Natural killer cell (primary cell): ENCODE data around the gene MCF2L. TPM values are rescaled to one million over a fixed set of nuclear protein-coding genes. Genes with fewer than 3 reads are reported as not detected.
"Not testable (repeated sequence)": the region's sequence is repeated elsewhere in the genome, so short reads cannot be mapped to it uniquely, and the experiment has no call there.

Experiments used
- ATAC-seq, 3 donors: fragments of 150-1000 bp in 2 of 3; fragments of 200-7000 bp in 1 of 3; cut with Tn5 transposase; 1 replicate in 1 of 3; 2 replicates in 2 of 3; pipeline ENCODE4 v1.10.0; 2021; ENCODE audit warnings: mild to moderate bottlenecking in 2 of 3, moderate library complexity in 2 of 3
- DNase-seq, 2 donors: peaks; one replicate each; pipeline versions ENCODE4 v3.0.0 to v3.0.0-alpha.2; 2013 to 2021; ENCODE audit warnings: mixed read lengths in 1 of 2
- H3K27ac ChIP-seq: one replicate; pipeline ENCODE4 v1.5.1; 2013; ENCODE audit warnings: mild to moderate bottlenecking, low read length
- H3K27me3 ChIP-seq: one replicate; pipeline ENCODE4 v1.6.1; 2013; ENCODE audit warnings: low read length; ENCODE audit not compliant: control insufficient read depth, insufficient read depth
- H3K36me3 ChIP-seq: one replicate; pipeline ENCODE4 v1.6.1; 2013; ENCODE audit warnings: low read length; ENCODE audit not compliant: control insufficient read depth, insufficient read depth
- H3K4me1 ChIP-seq: one replicate; pipeline ENCODE4 v1.6.1; 2013; ENCODE audit warnings: low read length; ENCODE audit not compliant: control insufficient read depth, insufficient read depth
- H3K4me3 ChIP-seq: one replicate; pipeline ENCODE4 v1.5.1; 2013; ENCODE audit warnings: low read length
- H3K9me3 ChIP-seq: one replicate; pipeline ENCODE4 v1.6.1; 2013; ENCODE audit warnings: low read length; ENCODE audit not compliant: control insufficient read depth, insufficient read depth
- H3K27ac Mint-ChIP-seq, 2 donors: one replicate each; pipeline ENCODE4 v1.8.0; 2022; ENCODE audit warnings: mild to moderate bottlenecking in 2 of 2, mixed read lengths in 2 of 2, moderate library complexity in 1 of 2
- H3K27me3 Mint-ChIP-seq, 2 donors: one replicate each; pipeline ENCODE4 v1.8.0; 2022; ENCODE audit warnings: low read depth in 2 of 2, mixed read lengths in 2 of 2
- H3K36me3 Mint-ChIP-seq: one replicate; pipeline ENCODE4 v1.8.0; 2022; ENCODE audit warnings: mixed read lengths
- H3K4me1 Mint-ChIP-seq, 2 donors: one replicate each; pipeline ENCODE4 v1.8.0; 2022; ENCODE audit warnings: mixed read lengths in 2 of 2
- H3K4me3 Mint-ChIP-seq: one replicate; pipeline ENCODE4 v1.8.0; 2022; ENCODE audit warnings: mild to moderate bottlenecking, moderate library complexity, mixed read lengths
- H3K9me3 Mint-ChIP-seq, 2 donors: one replicate each; pipeline ENCODE4 v1.8.0; 2022; ENCODE audit warnings: mixed read lengths in 2 of 2
- CTCF ChIP-seq: fragments of 200-600 bp; IDR thresholded peaks from one replicate; pipeline ENCODE4 v1.8.0; 2022; ENCODE audit warnings: antibody characterized with exemption
- WGBS: methylation state at CpG from one replicate; pipeline ENCODE4 v1.1.7; 2013; ENCODE audit warnings: missing lambda C conversion rate; ENCODE audit not compliant: insufficient coverage; 5-methylcytosine and 5-hydroxymethylcytosine counted together
- intact Hi-C: fragments of 100-400 bp; cut with micrococcal nuclease; formaldehyde crosslinking; loops from one replicate; pipeline ENCODE4 v1.14.2; 2022
- total RNA-seq, 4 donors: library from RNA; stranded (reverse); fragments of 120-200 nt in 1 of 4; gene quantifications; one replicate each; pipeline versions ENCODE4 v1.2.3 to v1.2.4, GENCODE V29; 2013 to 2022

Gene MCF2L
- total RNA-seq, 3 donors from 2014 or later (not counting 1 experiment from before 2014, with no cell fraction given) = 1.7 to 3.0 (median 3.0) TPM

DNA sequence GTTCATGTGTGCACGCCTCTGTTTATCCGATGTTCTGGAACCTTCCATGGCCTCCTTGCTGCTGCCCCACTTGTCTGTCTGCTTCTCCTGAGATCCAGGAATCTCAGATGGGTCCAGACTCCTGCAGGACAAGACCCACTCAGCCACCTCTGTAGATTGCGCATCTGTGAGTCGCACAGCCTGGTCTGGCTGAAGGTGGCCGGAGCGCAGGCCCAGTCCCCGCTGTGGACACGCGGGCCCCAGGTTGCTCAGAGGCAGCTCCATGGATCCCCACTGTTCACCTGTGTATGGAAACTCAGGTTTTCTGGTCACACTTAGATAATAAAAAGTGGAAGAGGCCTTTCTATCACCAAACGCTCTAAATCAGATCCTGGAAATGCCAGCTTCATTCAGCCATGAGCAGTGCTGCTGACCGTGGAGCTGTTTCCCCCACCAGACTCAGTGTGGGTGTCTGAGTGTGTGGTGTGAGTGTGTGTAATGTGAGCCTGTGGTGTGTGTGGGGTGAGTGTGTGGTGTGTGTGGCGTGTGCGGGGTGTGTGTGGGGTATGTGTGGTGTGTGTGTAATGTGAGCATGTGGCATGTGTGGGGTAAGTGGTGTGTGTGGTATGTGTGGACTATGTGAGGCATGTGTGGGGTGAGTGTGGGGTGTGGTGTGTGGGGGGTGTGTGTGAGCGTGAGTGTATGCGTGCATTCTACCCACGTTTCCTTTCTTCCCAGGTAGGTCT lies 59.5 kb downstream of the MCF2L start:
- ATAC-seq (peak in 1 of 3 donors; percentile 31), DNase-seq (no peak)
- H3K4me1 Mint-ChIP-seq = peaks cover 4% of the 10 kb centered on the region in 2 donors
- H3K36me3 ChIP-seq = no peaks in the 10 kb centered on the region
- intact Hi-C loops = no loop called here
- no peak overlapping the region for H3K4me3 Mint-ChIP-seq
- no peak overlapping the region for H3K27ac ChIP-seq
- no peak for TF ChIP-seq CTCF
- H3K27me3 ChIP-seq = no peaks in the 10 kb centered on the region
- H3K9me3 ChIP-seq = no peaks in the 10 kb centered on the region
- no peaks in the 10 kb centered on the region for H3K4me1 ChIP-seq
- no peak overlapping the region for H3K27ac Mint-ChIP-seq
- no peak overlapping the region for H3K4me3 ChIP-seq
- no peaks in the 10 kb centered on the region for H3K9me3 Mint-ChIP-seq
- no peaks in the 10 kb centered on the region for H3K36me3 Mint-ChIP-seq
- WGBS = 87% methylated on average over 16 of the region's 16 CpGs
- H3K27me3 Mint-ChIP-seq = peaks cover 0 to 3% of the 10 kb centered on the region in 2 donors

DNA sequence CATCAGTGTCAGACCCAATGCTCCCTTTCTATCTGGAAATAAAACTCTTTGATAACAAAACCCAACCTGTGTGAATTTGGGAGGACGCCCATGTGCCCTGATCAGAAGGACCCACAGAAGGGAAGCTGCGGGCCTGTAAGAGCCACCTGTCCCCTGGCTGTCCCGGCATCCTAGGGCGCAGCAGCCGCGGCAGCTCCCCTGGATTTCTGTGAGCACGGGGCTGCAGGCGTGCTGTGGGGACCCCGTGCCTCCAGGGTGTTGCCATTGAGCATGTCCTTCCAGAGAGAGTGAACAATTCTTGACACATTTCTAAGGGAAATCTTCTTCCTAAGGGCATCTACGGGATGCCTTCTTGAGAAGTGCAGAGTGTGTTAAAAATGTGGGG lies 60.0 kb downstream of the MCF2L start:
- TF ChIP-seq CTCF = no peak
- no peak for ATAC-seq
- no peak overlapping the region for H3K4me3 ChIP-seq
- H3K27me3 ChIP-seq = no peaks in the 10 kb centered on the region
- H3K36me3 Mint-ChIP-seq = no peaks in the 10 kb centered on the region
- H3K27me3 Mint-ChIP-seq = peaks cover 0 to 3% of the 10 kb centered on the region in 2 donors
- H3K27ac Mint-ChIP-seq = no peak overlapping the region
- intact Hi-C loops = no loop called here
- no peaks in the 10 kb centered on the region for H3K9me3 ChIP-seq
- no peaks in the 10 kb centered on the region for H3K9me3 Mint-ChIP-seq
- H3K4me3 Mint-ChIP-seq = no peak overlapping the region
- no peak overlapping the region for H3K27ac ChIP-seq
- 85% methylated on average over 10 of the region's 10 CpGs for WGBS
- DNase-seq = no peak
- H3K4me1 Mint-ChIP-seq = peaks cover 4% of the 10 kb centered on the region in 2 donors
- H3K4me1 ChIP-seq = no peaks in the 10 kb centered on the region
- no peaks in the 10 kb centered on the region for H3K36me3 ChIP-seq

GRCh38 chr13:113029487-113030258 lies 60.7 kb downstream of the MCF2L start:
- no peak overlapping the region for H3K27ac Mint-ChIP-seq
- no peak overlapping the region for H3K4me3 Mint-ChIP-seq
- intact Hi-C loops = no loop called here
- TF ChIP-seq CTCF = peak; percentile 50
- H3K27me3 ChIP-seq = no peaks in the 10 kb centered on the region
- H3K4me3 ChIP-seq = no peak overlapping the region
- no peak overlapping the region for H3K27ac ChIP-seq
- H3K27me3 Mint-ChIP-seq = peaks cover 0 to 3% of the 10 kb centered on the region in 2 donors
- WGBS = 42% methylated on average over 22 of the region's 23 CpGs
- H3K4me1 ChIP-seq = no peaks in the 10 kb centered on the region
- DNase-seq = peak; percentile 27 to 63
- H3K36me3 Mint-ChIP-seq = no peaks in the 10 kb centered on the region
- no peaks in the 10 kb centered on the region for H3K9me3 ChIP-seq
- H3K36me3 ChIP-seq = no peaks in the 10 kb centered on the region
- H3K9me3 Mint-ChIP-seq = no peaks in the 10 kb centered on the region
- ATAC-seq = peak in 1 of 3 donors; percentile 57
- peaks cover 4% of the 10 kb centered on the region in 2 donors for H3K4me1 Mint-ChIP-seq

GRCh38 chr13:113030259-113030640 lies 61.2 kb downstream of the MCF2L start:
- H3K27ac Mint-ChIP-seq, ATAC-seq, H3K4me1 ChIP-seq, H3K27me3 ChIP-seq, H3K36me3 Mint-ChIP-seq, H3K4me3 Mint-ChIP-seq, intact Hi-C loops, H3K9me3 Mint-ChIP-seq, H3K4me1 Mint-ChIP-seq, H3K27me3 Mint-ChIP-seq, H3K27ac ChIP-seq, H3K4me3 ChIP-seq, H3K9me3 ChIP-seq, DNase-seq, H3K36me3 ChIP-seq: not testable (repeated sequence)
- 93% methylated on average over 38 of the region's 38 CpGs for WGBS
